ENCODE measurements around the gene TOB2.

The TOB2 gene

GRCh38 chr22:41478891-41479521, 32.4 kb upstream of the TOB2 start:
- TF ChIP-seq, protein P1, sequence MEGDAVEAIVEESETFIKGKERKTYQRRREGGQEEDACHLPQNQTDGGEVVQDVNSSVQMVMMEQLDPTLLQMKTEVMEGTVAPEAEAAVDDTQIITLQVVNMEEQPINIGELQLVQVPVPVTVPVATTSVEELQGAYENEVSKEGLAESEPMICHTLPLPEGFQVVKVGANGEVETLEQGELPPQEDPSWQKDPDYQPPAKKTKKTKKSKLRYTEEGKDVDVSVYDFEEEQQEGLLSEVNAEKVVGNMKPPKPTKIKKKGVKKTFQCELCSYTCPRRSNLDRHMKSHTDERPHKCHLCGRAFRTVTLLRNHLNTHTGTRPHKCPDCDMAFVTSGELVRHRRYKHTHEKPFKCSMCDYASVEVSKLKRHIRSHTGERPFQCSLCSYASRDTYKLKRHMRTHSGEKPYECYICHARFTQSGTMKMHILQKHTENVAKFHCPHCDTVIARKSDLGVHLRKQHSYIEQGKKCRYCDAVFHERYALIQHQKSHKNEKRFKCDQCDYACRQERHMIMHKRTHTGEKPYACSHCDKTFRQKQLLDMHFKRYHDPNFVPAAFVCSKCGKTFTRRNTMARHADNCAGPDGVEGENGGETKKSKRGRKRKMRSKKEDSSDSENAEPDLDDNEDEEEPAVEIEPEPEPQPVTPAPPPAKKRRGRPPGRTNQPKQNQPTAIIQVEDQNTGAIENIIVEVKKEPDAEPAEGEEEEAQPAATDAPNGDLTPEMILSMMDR (IDR thresholded peaks at IDR 0.05; ENCODE audit: low read depth, low read length, missing control alignments) = no peak
- H3K4me3 ChIP-seq (replicated peaks; ENCODE audit: low read depth, low read length) = no peak overlapping the region
- DNase-seq (ENCODE audit: extremely low read depth, low read depth) = no peak

- H3K4me3 ChIP-seq (replicated peaks; ENCODE audit: low read depth, low read length) = no peak overlapping the region
- TF ChIP-seq, protein P1 (IDR thresholded peaks at IDR 0.05; ENCODE audit: low read depth, low read length, missing control alignments) = no peak
- DNase-seq (ENCODE audit: extremely low read depth, low read depth) = no peak
These were observed 31.9 kb upstream of the TOB2 start for GRCh38 chr22:41478473-41478872.

DNA sequence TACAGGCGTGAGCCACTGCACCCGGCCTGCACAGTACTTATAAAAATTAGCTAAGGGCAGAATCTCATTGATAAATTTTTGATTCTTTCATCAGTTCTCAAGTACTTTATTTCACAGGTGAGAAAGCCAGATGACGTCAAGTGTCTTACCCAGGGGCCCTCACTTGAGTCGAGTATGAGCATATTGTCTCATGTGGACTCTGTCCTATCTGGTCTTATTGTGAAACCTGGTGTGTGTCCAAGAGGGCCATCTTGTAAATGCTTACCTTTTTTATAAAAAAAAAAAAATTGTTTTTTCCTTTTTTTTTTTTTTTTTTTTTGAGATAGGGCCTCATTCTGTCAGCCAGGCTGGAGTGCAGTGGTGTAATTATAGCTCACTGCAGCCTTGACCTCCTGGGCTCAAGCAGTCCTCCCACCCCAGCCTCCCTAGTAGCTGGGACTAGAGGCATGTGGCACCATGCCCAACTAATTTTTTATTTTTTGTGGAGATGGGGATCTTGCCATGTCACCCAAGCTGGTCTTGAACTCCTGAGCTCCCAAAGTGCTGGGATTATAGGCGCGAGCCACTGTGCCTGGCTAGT, 28.4 kb upstream of the TOB2 start:
- TF ChIP-seq, protein P1 (IDR thresholded peaks at IDR 0.05; ENCODE audit: low read depth, low read length, missing control alignments) = no peak
- H3K4me3 ChIP-seq (replicated peaks; ENCODE audit: low read depth, low read length) = no peak overlapping the region
- no peak for DNase-seq (ENCODE audit: extremely low read depth, low read depth)

GRCh38 chr22:41471568-41471967, 25.0 kb upstream of the TOB2 start:
- no peak overlapping the region for H3K4me3 ChIP-seq (replicated peaks; ENCODE audit: low read depth, low read length)
- no peak for DNase-seq (ENCODE audit: extremely low read depth, low read depth)
- TF ChIP-seq, protein P1 (IDR thresholded peaks at IDR 0.05; ENCODE audit: low read depth, low read length, missing control alignments) = no peak

DNA sequence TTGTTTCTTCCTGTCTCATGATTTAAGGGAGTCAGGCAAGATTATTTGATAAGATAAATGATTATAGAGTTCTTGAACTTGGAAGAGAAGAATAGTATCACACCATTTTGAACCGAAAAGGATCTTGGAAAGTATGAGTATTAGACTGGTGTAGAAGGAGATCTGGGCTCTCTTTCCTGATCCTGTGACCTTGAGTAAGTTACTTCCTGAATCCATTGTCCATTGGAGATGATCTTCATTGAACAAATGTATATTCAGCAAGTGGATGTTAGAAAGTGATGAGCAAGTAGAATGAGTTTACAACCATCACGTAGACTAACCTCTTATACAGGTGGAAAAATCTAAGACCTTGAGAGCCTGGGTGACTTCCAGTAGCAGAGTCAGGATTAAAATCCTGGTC, 24.3 kb upstream of the TOB2 start:
- no peak overlapping the region for H3K4me3 ChIP-seq (replicated peaks; ENCODE audit: low read depth, low read length)
- no peak for DNase-seq (ENCODE audit: extremely low read depth, low read depth)
- TF ChIP-seq, protein P1 (IDR thresholded peaks at IDR 0.05; ENCODE audit: low read depth, low read length, missing control alignments) = no peak

GRCh38 chr22:41469218-41469851, 22.7 kb upstream of the TOB2 start:
- TF ChIP-seq, protein P1 (IDR thresholded peaks at IDR 0.05; ENCODE audit: low read depth, low read length, missing control alignments) = no peak
- H3K4me3 ChIP-seq (replicated peaks; ENCODE audit: low read depth, low read length) = peak overlapping the region; percentile 84
- DNase-seq (ENCODE audit: extremely low read depth, low read depth) = no peak

All from HFF-Myc (cell line).